HG02588 (cell line): ENCODE measurements around the gene SMOC1.
"Not testable (repeated sequence)": the region's sequence is repeated elsewhere in the genome, so short reads cannot be mapped to it uniquely, and the experiment has no call there.

Experiments
- ATAC-seq: cut with Tn5 transposase; IDR thresholded peaks from one replicate; pipeline ENCODE4 v1.9.1; 2021; ENCODE audit warnings: mild to moderate bottlenecking, moderate library complexity; ENCODE audit not compliant: unreplicated experiment

The SMOC1 gene

DNA sequence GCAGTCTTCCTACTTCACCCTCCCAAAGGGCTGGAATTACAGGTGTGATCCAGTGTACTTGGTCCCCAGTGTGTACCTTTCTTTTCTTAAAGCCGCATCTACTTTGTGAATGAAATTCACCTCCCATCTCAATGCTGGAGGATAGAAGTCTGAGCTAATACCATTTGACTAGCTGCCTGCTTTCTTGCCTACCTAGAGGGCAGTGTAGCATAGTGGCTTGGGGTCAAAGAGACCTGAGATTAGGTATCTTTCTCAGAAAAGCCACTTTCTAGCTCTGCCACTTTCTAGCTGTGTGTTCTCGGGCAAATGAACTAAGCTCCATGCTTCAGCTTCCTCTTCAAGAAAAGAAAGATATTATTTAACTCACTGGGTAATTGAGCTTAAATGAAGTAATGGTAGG lies 16.9 kb downstream of the SMOC1 start:
- ATAC-seq = no peak

DNA sequence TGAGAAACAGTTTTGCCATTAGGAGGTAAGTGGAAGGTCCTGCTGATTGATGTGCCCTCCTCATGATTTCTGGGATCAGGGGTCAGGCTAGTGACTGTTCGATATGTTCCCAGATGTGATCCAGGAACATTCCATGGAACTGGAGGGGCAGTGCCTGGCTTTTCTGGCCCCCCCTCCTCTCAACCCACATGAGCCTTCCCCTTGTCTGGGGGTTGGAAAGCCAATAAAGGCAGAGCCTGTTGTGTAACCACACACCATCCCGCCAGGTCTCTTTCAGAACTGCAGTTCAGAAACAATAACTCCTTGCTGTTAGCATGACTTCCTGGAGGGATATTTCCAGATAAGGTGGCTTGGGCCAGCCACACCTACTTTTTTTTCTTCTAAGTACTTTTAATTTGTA lies 17.8 kb downstream of the SMOC1 start:
- ATAC-seq = no peak

DNA sequence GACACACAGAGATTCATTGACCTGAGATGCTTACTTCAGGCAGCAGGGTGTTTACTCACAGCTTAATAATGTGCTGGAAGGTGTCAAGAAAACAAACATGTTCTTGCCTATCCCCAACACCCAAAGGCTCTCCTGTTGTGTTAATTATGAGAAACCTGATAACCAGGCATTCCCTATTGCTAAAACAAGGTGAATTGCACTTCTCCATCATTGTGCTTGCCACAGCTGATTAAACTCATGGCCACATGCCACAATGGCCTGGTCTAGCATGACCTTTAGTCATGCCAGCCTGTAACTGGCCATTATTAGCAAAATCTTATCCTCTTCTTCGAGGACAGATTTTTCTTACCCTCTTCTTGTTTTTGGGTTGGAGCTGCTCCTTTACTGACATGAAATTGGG lies 21.4 kb downstream of the SMOC1 start:
- no peak for ATAC-seq

DNA sequence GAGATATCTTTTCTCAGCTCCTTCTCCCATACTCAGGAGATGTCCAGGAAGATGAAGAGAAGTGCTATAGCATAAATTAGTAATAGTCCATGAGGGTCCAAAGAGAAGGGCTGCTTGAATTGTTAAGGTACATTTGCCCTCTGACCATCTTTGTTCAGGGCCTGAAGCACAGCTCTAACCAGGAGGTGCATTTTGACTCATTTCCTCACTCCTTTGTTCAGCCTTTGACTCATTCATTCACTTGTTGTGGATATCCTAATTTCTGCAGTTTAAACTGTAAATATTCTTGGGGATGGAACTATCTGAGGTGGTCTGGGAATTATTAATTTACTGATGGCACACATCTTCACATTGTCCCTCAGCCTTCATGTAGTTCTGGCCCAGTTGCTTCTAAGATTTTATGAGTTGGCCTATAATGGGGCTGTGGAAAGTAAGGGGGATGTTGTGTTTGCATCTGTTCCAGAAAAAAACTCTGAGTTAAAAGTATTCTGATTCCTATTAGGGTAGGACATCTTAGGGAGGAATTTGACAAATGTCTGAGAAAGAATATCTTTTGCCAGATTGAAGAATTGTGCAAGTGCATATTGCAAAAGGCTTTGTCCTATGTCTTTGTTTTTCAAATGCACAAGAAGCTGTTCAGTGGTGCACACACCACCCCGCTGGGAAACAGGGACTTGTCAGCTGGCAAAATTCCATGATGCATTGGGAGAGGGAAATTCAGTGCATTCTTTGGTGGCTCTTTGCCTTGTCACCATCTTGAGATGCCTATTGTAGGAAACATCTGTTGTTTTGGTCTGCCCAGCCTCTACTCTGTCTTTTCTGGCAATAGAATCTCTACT lies 22.1 kb downstream of the SMOC1 start:
- ATAC-seq = no peak

DNA sequence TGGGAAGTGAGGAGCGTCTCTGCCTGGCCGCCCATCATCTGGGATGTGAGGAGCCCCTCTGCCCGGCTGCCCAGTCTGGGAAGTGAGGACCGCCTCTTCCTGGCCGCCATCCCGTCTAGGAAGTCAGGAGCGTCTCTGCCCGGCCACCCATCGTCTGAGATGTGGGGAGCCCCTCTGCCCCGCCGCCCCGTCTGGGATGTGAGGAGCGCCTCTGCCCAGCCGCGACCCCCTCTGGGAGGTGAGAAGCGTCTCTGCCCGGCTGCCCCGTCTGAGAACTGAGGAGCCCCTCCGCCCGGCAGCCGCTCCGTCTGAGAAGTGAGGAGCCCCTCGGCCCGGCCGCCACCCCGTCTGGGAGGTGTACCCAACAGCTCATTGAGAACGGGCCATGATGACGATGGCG lies 23.8 kb downstream of the SMOC1 start:
- not testable (repeated sequence) for ATAC-seq

DNA sequence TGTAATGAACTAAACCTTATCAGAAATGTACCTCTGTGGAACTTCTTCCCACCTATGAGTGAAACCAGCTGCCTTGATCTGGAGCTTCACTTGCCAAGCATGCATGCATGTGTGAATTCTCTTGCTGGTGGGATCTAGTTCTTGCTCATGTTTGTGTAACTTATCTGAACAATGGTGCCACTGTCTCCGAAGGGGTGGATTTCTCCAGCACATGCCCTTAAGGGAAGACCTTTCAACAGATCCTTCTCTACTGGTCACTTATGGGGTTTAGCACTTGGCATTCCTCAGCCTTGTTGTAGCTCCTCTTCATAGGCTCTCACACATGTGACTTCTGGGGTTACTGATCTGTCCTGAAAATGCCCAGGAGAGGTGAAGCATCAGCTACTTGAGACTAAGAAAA lies 25.0 kb downstream of the SMOC1 start:
- no peak for ATAC-seq

DNA sequence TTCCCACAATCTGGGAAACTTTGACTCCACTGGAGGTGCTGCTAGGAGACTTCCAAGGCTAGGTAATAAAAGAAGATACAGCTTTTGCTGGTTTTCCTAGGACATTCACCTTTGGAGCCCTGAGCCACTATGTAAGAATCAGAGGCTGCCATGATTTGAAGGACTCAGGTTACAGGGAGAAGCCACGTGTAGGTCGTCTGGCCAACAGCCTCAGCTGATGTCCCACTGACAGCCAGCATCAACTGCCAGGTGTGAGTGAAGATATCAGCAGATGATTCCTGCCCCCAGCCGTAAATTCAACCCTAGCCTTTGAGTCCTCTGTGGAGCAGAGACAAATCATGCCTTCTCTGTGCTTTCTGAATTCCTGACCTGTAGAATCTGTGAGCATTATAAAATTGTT lies 27.0 kb downstream of the SMOC1 start:
- no peak for ATAC-seq

DNA sequence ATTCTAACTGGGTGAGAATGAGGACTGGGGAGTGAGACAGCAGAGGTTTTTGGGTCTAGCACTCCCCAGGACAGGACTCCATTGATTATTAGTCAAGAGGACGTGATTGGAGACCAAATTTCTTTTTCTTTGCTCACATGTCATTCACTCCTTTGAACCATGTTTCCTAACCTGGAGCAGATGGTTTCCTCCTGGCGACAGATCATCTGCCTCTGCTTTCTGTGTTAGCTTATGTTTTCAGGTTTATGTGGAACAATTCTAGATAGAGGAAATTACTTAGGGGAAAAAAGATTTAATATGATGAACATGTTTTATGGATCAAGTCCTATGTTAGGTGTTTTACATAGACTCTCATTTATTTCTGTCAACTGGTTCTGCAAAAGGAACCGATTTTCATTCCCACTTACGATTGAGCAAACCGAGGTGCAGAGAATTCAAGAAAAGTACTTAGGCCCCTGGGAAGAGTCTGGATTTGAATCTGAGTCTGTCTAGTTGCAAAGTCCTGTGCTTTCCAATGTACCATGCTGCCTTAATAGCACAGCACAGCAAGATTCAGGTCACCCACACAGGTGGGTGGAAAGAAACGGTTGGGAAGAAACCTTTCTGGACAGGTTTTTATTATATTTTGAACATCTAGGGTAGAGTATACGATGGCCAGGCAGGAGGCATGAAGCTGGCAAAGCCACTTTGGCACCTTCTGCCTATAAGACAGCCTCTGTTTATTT lies 30.8 kb downstream of the SMOC1 start:
- ATAC-seq = no peak

DNA sequence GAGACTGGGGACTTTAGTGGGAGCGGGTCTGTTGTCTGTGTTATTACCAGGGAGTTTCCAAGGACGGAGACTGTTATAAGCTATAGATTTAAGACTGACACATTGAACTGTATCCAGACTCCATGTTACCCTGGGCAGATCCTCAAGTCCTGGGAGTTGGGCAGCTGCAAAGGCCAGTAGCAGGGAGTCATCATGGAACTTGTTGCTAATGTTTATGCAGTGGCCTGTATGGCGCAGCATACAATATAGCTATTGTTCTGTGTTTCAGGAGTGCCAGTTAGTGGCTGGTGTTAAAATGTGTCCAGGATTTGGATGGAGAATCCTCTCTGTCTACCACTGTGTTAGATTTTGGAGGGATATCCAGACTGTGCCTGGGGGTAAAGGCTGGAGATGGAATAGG lies 31.7 kb downstream of the SMOC1 start:
- no peak for ATAC-seq

DNA sequence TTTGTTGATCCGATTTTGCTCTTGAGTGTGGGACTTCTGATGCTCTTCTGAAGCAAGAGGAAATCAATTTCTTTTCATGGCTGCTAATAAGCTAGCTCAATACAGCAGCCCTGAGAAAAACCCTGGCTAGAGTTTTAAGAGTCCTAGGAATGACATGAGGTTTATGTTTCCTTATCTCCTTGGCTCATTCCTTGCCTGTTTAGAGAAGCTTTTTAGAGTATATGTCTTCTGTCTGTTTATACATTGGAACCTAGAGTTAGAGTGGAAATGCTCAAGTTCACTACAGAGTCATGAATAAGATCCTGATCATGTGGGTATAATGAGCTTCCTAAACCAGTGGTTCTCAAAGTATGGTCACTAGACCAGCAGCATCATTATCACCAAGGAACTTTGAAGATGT lies 34.5 kb downstream of the SMOC1 start:
- no peak for ATAC-seq

DNA sequence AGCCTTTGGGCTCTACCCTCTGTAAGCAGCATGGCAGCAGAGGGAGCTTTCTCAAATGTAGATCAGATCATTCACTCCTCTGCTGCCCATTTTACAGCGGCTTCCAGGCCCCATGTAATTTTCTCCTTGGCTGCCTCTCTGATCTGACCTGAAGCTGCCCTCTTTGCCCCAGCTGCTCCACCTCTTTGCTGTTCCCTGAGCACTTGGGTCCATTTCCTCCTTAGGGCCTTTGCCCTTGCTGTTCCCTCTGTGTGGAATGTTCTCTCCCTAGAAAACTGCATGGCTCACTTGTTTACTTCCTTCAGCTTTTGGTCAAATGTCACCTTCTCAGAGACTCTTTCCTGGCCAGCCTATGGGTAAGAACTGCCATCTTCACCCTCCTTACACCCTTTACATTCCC lies 37.2 kb downstream of the SMOC1 start:
- ATAC-seq = no peak

DNA sequence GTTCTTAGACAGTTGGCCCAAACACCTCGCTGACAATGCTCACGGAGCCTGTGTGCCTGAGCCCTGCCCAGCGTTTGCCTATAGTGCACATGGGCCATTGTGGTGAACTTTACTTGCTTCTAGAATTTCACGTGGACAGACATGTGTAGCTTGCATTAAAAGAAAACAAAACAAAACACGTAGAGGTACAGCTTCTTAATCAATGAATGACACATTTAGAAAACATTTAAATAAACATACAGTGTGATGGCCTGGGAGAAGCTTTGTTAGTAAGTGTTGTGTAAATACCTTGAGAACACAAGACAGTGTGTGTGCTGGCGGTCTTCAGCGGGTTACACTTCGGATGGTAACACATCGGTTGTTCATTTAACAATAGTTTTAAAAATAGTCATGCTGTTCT lies 38.1 kb downstream of the SMOC1 start:
- ATAC-seq = no peak

DNA sequence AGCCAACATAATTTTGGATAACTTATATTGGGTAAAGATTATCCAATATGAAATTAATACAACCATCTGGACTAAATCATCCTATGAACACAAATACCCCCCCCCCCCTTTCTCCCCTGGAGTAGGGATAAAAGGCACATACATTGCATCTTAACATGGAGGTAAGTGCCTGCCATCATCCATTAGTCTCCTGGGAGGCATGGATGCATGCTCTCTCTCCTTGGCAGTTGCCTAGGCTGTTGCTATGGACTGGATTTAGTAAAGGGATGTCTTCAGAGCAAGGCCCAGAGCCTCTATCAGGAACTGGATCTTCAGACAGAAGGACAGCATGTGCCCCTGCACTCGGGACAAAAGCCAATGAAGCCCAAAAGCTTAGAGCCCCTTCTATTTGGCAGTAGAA lies 40.6 kb downstream of the SMOC1 start:
- no peak for ATAC-seq

DNA sequence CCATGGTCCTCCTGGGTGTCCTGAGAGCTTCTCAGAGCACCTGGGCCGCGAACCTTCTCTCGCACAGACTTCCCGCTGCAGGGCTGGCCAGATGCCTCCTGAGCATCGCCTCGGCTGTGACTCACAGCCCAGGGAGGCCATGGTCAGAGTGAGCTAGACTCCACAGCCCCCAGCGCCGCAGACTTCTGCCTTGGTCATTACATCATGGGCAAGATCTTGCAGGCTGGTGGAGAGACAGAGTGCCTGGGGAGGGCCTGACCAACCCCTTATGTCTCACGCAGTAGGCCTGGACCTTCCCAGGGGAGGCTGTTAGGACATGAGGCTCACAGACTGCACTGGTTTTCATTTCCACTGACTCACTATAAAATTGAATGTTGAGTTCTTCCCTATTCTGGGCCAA lies 41.8 kb downstream of the SMOC1 start:
- no peak for ATAC-seq

DNA sequence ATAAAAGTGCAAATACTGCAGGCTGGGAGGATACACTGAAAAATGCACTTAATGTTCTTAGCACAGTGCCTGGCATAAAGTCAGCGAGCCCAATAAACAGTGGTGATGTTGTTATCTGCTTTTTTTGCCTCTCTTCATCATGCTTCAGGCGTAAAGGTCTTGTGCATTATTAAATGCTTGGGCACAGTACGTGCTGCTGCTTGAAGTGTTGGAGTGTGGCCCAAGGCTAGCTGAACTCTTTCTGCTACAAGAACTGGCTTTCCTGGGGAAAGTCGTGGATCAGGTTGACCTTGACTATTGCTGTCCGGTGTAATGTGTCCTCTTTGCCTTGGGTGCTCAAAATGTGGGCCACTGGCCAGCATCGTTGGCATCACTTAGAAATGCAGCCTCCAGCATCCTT lies 43.0 kb downstream of the SMOC1 start:
- ATAC-seq = no peak

DNA sequence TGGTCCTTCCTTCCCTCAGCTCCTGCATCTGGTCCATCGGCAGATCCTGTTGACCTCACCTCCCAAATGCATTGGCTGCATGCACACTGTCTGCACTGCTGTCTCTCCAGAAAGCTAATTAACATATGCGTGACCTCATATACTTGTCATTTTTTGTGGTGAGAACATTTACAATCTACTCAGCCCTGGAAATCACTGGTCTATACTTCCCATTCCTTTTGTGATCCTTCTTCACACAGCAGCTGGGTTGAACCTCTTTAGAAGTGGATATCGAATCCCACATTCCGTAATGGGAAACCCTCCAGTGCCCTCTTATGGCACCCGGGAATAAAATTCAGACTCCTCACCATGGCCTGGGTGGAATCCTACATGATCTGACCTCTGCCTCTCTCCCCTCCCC lies 45.0 kb downstream of the SMOC1 start:
- no peak for ATAC-seq

DNA sequence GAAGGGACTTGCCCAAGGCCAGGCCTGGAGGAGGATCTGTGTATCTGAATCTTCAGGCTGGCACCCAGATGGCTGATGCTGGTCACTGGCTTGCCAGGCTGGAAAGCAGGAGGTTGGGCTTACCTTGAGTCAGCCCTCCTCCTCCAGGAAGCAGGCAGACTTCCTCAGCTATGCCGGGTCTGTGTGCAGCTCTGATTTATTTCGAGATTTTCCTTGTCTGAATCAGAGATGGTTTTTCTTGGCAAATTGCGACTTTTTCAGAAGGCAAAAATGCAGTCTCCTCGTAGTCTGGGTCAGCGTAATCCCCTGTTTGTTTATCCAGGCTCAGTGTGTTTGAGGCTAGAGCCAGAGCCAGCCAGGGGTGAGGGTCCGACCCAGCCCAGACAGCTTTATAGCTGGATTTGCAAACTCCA lies 48.9 kb downstream of the SMOC1 start:
- ATAC-seq = no peak

DNA sequence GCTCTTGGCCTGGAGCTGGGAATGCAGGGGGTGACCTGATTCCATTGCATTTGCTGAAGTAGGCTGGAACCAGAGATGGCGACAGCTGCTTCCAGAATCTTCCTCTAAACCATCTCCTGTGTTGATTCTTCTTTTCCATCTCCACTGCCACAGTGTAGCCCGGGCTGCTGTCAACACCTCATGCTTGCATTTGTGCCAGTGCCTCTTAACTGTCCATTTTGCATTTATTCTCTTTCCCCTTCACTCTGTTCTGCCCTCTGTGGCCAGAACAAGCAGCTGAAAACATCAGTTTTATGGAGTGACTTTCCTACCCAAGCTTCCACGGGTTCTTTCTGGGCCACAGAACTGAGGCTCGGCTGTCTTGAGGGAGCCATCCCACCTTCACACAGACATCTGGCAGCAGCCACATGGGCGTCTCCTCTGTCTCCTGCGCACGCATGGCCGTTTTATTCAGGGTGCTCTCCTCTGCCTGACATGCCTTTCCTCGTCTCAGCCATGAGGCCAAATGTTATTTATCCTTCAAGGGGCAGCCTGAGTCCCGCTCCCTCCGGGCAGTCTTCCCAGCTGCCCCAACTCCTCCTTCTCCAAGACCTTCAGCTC lies 51.7 kb downstream of the SMOC1 start:
- no peak for ATAC-seq

DNA sequence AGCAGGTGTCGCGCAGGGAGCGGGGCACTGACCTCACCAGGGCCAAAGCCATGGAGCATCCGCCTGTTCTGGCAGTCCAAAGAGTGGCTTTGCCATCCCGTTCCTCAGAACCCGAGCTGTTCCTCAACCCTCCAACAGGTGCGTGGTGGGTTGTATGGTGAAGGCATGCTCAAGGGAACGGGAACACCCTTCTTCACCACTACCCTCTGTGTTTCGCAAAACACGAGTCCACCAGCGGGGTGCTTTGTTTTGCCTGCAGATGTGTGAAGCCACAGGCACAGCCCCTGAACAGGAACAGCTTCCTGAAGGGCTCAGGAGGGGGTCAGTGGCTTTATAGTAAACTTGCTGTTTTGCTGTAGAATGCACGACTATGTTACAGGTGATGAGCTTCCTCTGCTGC lies 52.7 kb downstream of the SMOC1 start:
- no peak for ATAC-seq

DNA sequence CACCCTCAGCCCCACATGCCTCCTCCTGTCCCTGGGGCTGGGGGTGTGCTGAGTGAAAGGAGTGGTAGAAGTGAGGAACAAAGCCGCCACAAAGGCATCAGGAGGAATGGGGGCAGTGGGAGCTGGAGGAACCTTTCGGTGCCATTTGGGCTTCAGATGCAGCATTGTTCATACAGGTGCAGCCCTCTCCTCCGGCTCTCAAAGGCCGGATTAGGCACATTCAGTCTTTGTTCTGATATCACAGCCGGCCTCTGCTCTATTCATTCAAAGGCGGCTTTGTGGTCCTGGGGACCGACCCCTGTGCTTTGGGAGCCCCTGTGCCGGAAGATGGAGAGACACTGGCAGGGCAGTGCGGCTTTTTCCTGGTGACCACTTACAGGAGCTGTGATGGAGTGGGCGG lies 53.2 kb downstream of the SMOC1 start:
- no peak for ATAC-seq

DNA sequence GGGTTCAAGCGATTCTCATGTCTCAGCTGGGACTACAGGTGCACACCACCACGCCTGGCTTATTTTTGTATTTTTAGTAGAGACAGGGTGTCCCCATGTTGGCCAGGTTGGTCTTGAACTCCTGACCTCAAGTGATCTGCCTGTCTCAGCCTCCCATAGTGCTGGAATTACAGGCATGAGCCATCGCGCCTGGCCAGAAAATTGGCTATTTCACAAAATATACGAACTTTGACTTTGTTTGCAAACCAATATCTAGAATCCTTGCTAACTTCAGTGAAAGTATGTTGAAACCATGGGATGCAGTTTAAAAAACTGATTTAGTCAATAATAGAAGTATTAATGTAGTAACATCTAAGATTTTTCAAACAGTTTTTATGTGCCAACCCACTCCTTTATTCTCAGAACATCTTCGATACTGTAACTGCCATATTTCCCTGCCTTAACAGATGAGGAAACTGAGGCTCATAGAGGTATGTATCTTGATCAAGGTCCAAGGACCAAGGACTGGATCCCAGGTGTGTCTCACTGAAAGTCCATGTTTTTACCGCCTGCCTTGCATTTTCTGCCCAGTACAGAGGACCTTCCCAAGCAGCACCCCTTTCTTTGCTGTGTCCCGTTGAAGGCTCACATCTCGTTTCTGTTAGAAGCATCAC lies 54.5 kb downstream of the SMOC1 start:
- ATAC-seq = no peak
